Measurements from ENCODE around the gene HHAT. TPM values are rescaled to one million over a fixed set of nuclear protein-coding genes. Genes with fewer than 3 reads are reported as not detected.

Gene HHAT
- total and polyA plus RNA-seq, 9 of the 15 experiments (the other 6 are each of a cell fraction or from before 2014, with no cell fraction given), result 0.07 to 0.16 (median 0.13) TPM; not detected in 1

GRCh38 chr1:210294999-210295745 lies 33.5 kb upstream of the HHAT start (continued):
- TF ChIP-seq BRF2 (IDR thresholded peaks at IDR 0.05; ENCODE audit: borderline replicate concordance, insufficient read depth, insufficient read length), result no peak

DNA sequence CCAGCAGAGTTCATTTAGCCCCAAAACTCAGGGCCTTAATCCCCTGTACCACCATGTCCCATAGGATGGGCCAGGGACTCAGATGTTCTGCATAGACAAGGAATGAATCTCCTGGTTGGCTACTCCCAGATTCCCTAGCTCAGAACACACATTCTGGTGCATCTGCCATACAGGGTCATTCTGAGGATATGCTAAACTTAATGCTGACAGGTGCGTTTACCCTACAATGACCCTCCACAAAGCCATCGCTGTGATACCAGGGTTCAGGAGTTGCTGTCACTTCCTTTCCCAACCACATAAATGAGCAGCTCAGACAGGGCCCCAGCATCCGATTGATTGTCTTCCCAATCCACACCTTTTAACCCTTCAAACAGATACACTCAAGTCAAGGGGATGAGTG lies 32.0 kb upstream of the HHAT start:
- ATAC-seq (no peak), DNase-seq (ENCODE audit: extremely low read depth in 1 of 4, low spot score in 3 of 4) (no peak), FAIRE-seq (no peak)
- H3K9me3 ChIP-seq (replicated peaks; ENCODE audit: control insufficient read depth, insufficient read depth, low read depth, low read length), result no peaks in the 10 kb centered on the region
- POLR2A ChIA-PET, result no interaction called here
- no peak overlapping the region for H3K9ac ChIP-seq (ENCODE audit: insufficient read depth in 1 of 2, low read depth in 2 of 2, low read length in 2 of 2)
- TF ChIP-seq MLLT1 (IDR thresholded peaks at IDR 0.05) (no peak), U2AF1 (optimal IDR thresholded peaks at IDR 0.05; ENCODE audit: low read depth, low read length) (no peak), LCOR (CRISPR knock-in tag; IDR thresholded peaks at IDR 0.05) (no peak), ZBTB17 (CRISPR knock-in tag; IDR thresholded peaks at IDR 0.05) (no peak), CCNT2 (IDR thresholded peaks at IDR 0.05; ENCODE audit: borderline replicate concordance, extremely low read depth, insufficient read length, low read depth, low read length) (no peak), LEF1 (IDR thresholded peaks at IDR 0.05) (no peak), NFYB (IDR thresholded peaks at IDR 0.05; ENCODE audit: extremely low read depth, insufficient read length) (no peak), NCOA4 (IDR thresholded peaks at IDR 0.05; ENCODE audit: partially characterized antibody) (no peak), ZKSCAN8 (CRISPR knock-in tag; IDR thresholded peaks at IDR 0.05) (no peak), ZNF76 (CRISPR knock-in tag; IDR thresholded peaks at IDR 0.05; ENCODE audit: borderline replicate concordance) (no peak), RBM14 (IDR thresholded peaks at IDR 0.05; ENCODE audit: borderline replicate concordance, insufficient read depth, low read depth, low read length) (no peak), GABPB2 (CRISPR knock-in tag; conservative IDR thresholded peaks at IDR 0.05) (no peak), ZNF717 (CRISPR knock-in tag; IDR thresholded peaks at IDR 0.05) (no peak)
- no peak overlapping the region for H2AFZ ChIP-seq (ENCODE audit: low read depth, low read length)
- 0% methylated on average over 3 of the region's 3 CpGs for WGBS (ENCODE audit: insufficient coverage, low coverage, missing lambda C conversion rate)
- H3K9me1 ChIP-seq (ENCODE audit: control insufficient read depth, insufficient read depth, low read length), result no peaks in the 10 kb centered on the region
- no TSS peak for BruUV-seq (replicated peaks)
- H3K4me3 ChIP-seq, result no peak overlapping the region
- CTCF ChIA-PET (ENCODE audit: low intra/inter-chr PET ratio), result no interaction called here
- intact Hi-C loops (cut with micrococcal nuclease) (no loop called here), in situ Hi-C loops (cut with MboI) (no loop called here)
- H3K79me2 ChIP-seq (ENCODE audit: control insufficient read depth, insufficient read depth, low read length), result no peaks in the 10 kb centered on the region
- H4K20me1 ChIP-seq (replicated peaks; ENCODE audit: control insufficient read depth, insufficient read depth, low read length), result no peaks in the 10 kb centered on the region
- no peak overlapping the region for H3K4me2 ChIP-seq (ENCODE audit: insufficient read depth, low read length)
- H3K36me3 ChIP-seq (ENCODE audit: control insufficient read depth, insufficient read depth, low read length), result no peaks in the 10 kb centered on the region
- no peak overlapping the region for H3K27ac ChIP-seq (ENCODE audit: extremely low read depth, low read depth, low read length)
- peaks cover 5 to 18% of the 10 kb centered on the region in 2 experiments; a peak in 2 of 5 replicates for H3K27me3 ChIP-seq (ENCODE audit: control insufficient read depth in 2 of 2, insufficient read depth in 2 of 2, low read length in 2 of 2)
- peaks cover 0 to 6% of the 10 kb centered on the region in 2 experiments; a peak in 1 of 5 replicates for H3K4me1 ChIP-seq (replicated peaks in 1 of 2; ENCODE audit: control insufficient read depth in 2 of 2, insufficient read depth in 2 of 2, low read length in 2 of 2)
